ENCODE results near the gene ZNF761. TPM values are rescaled to one million over a fixed set of nuclear protein-coding genes. Genes with fewer than 3 reads are reported as not detected.

The ZNF761 gene
- polyA plus RNA-seq, result 4.9 and 6.5 TPM in 2 replicates

DNA sequence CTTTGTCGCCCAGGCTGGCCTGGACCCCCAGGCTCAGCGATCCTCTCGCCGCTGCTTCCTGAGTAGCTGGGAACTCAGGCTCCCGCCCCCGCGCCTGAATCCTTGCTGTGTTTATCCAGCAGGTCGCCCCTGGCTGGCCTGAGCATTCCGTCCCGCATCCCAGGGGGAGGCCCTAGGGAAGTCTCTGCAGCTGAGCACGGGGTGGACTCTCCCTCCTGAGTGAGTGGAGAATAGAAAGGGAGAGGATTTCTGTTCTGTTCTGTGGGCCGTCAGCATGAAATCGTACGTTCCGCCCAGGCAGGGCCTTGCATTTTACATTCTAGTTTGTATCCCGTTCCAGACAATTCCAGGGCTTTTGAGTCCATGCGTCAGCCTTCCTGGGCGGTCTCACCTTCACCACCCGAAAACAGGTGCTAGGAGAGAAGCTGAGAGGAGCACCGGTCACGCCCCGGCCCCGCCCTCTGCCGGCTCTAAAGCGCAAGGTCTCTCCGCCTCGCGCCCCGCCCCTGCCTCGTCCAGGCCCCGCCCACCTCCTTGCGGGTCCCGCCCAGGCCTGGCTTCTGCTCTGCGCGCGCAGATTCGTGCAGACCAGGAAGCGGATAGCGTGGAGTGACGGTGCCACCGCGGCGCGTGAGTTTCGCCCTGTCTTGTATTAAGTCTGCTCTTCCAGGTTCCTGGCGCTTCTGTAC is at the start of gene ZNF761:
Gene ZNF761, plus strand, starts transcription at position 586 of the 689 bp plus-strand sequence. CDS start 15,285 bp downstream, outside the sequence.

DNA sequence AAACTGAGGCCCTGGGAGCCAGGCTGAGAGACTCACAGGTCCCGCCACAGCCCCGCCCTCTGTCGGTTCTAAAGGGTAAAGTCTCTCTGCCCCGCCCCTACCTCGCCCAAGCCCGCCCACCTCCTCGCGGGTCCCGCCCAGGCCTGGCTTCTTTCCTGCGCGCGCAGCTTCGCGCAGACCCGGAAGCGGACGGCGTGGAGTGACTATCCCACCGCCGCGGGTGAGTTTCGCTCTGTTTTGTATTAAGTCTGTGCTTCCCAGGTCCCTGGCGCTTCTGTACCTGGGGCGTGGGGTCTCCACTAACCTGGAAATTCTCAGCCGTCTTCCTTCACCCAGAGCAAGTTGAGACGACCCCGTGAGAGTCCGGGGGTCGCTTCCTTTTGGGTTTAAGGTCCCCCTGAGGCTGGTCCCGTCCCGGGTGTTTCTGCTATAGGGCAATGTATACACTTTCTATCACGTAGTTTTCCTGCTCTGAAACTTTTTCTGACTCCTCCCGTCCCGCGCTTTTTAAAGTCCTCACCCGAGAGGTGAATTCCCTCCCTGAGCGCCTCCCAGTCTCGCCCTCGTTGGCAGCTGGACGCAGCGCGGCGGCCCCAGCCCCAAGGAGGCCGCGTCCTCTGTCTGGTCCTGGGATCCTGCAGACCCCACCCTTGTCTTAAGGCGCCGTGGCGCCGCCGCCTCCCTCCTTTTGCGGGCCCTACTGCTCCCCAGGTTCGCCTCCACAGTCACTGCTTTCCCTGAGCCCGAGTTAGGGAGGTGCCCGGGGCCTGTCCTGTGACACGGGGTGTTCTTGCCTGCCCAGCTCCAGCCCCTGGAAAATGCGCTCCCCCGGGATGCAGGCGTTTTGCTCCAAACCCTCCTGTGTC is 36.6 kb upstream of the ZNF761 start, which contains the start of gene ZNF765:
Gene ZNF765, plus strand, starts transcription at position 176 of the 866 bp plus-strand sequence. CDS start 2,867 bp downstream, outside the sequence.

DNA sequence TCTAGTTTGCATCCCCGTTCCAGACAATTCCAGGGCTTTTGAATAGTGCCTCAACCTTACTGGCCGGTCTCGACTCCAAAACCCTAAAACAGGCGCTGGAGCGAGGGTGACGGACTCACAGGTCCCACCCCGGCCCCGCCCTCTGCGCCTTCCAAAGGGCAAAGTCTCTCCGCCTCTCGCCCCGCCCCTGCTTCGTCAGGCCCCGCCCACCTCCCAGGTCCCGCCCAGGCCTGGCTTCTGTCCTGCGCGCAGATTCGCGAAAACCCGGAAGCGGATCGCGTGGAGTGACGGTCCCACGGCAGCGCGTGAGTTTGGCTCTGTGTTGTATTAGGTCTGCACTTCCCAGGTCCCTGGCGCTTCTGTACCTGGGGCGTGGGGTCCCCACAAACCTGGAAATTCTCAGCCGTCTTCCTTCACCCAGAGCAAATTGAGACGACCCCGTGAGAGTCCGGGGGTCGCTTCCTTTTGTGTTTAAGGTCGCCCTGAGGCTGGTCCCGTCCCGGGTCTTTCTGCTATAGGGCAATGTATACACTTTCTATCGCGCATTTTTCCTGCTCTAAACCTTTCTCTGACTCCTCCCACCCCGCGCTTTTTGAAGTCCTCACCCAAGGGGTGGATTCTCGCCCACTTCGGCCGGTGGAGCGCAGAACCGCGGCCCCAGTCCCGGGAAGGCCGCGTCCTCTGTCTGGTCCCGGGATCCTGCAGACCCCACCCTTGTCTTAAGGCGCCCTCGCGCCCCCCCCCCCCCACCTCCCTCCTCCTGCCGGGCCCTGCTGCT is 35.9 kb downstream of the ZNF761 start, which contains the start of gene ZNF813:
Gene ZNF813, plus strand, starts transcription at position 249 of the 778 bp plus-strand sequence. CDS start 16,090 bp downstream, outside the sequence.

Other genes with a start within 250 kb of the ZNF761 start
- 1.6 and 3.5 TPM in 2 replicates for gene ZNF665, start 238.6 kb upstream of the ZNF761 start, polyA plus RNA-seq
- gene ZNF677, start 177.1 kb upstream of the ZNF761 start, polyA plus RNA-seq, result 18.1 and 19.4 TPM in 2 replicates
- not detected in 2 replicates for gene VN1R2, start 173.7 kb upstream of the ZNF761 start, polyA plus RNA-seq
- not detected in 2 replicates for gene VN1R4, start 164.3 kb upstream of the ZNF761 start, polyA plus RNA-seq
- 1.9 and 3.6 TPM in 2 replicates for gene ZNF845, start 98.2 kb upstream of the ZNF761 start, polyA plus RNA-seq
- 8.0 and 15.0 TPM in 2 replicates for gene ZNF525, start 66.3 kb upstream of the ZNF761 start, polyA plus RNA-seq
- gene ZNF765, start 36.8 kb upstream of the ZNF761 start, polyA plus RNA-seq, result 3.7 and 4.8 TPM in 2 replicates
- gene ZNF813, start 35.7 kb downstream of the ZNF761 start, polyA plus RNA-seq, result 1.2 and 6.8 TPM in 2 replicates
- 10.6 and 14.7 TPM in 2 replicates for gene ZNF331, start 106.2 kb downstream of the ZNF761 start, polyA plus RNA-seq
- gene DPRX, start 200.0 kb downstream of the ZNF761 start, polyA plus RNA-seq, result not detected in 2 replicates